Measurements from ENCODE around the gene TMEM169. TPM values are rescaled to one million over a fixed set of nuclear protein-coding genes. Genes with fewer than 3 reads are reported as not detected.

TMEM169 gene
- polyA plus RNA-seq, 1 donor from 2014 or later: 29.6 TPM

GRCh38 chr2:216064665-216065064 lies 17.1 kb upstream of the TMEM169 start:
- Histone ChIP-seq H3K27me3 (ENCODE audit: insufficient read depth, low read depth, low read length) (no peaks in the 10 kb centered on the region), H3K9me2 (ENCODE audit: insufficient read depth, low read length) (no peaks in the 10 kb centered on the region), H3K27ac (ENCODE audit: low read length) (no peak overlapping the region), H3K79me2 (replicated peaks; ENCODE audit: insufficient read depth, low read length) (no peaks in the 10 kb centered on the region), H3K9me3 (ENCODE audit: low read length) (no peaks in the 10 kb centered on the region), H3F3A (ENCODE audit: insufficient read depth, low read length, poor library complexity, severe bottlenecking) (no peaks in the 10 kb centered on the region), H2AFZ (ENCODE audit: low read depth, low read length) (no peak overlapping the region), H3K4me2 (ENCODE audit: low read length) (no peak overlapping the region), H4K20me1 (ENCODE audit: insufficient read depth) (no peaks in the 10 kb centered on the region), H3K36me3 (ENCODE audit: insufficient read depth, low read length) (peaks cover 6% of the 10 kb centered on the region), H3K9ac (ENCODE audit: low read length) (no peak overlapping the region), H3K4me3 (ENCODE audit: low read length) (no peak overlapping the region)
- TF ChIP-seq MXI1 (conservative IDR thresholded peaks at IDR 0.05; ENCODE audit: poor library complexity, severe bottlenecking) (no peak), EZH2 (IDR thresholded peaks at IDR 0.05; ENCODE audit: borderline replicate concordance, insufficient read depth, low read length, poor library complexity, severe bottlenecking) (no peak), EP300 (conservative IDR thresholded peaks at IDR 0.05; ENCODE audit: poor library complexity, severe bottlenecking) (no peak), CTCF (IDR thresholded peaks at IDR 0.05; ENCODE audit: poor library complexity, severe bottlenecking) (no peak), REST (IDR thresholded peaks at IDR 0.05; ENCODE audit: borderline replicate concordance) (no peak)

- Histone ChIP-seq H3K9me2 (ENCODE audit: insufficient read depth, low read length) (no peaks in the 10 kb centered on the region), H3K9me3 (ENCODE audit: low read length) (no peaks in the 10 kb centered on the region), H3K36me3 (ENCODE audit: insufficient read depth, low read length) (peaks cover 3% of the 10 kb centered on the region), H4K20me1 (ENCODE audit: insufficient read depth) (no peaks in the 10 kb centered on the region), H2AFZ (ENCODE audit: low read depth, low read length) (no peak overlapping the region), H3K27me3 (ENCODE audit: insufficient read depth, low read depth, low read length) (no peaks in the 10 kb centered on the region), H3K79me2 (replicated peaks; ENCODE audit: insufficient read depth, low read length) (no peaks in the 10 kb centered on the region), H3K9ac (ENCODE audit: low read length) (no peak overlapping the region), H3K27ac (ENCODE audit: low read length) (no peak overlapping the region), H3F3A (ENCODE audit: insufficient read depth, low read length, poor library complexity, severe bottlenecking) (no peaks in the 10 kb centered on the region), H3K4me3 (ENCODE audit: low read length) (no peak overlapping the region), H3K4me2 (ENCODE audit: low read length) (no peak overlapping the region)
- no peak for TF ChIP-seq CTCF (IDR thresholded peaks at IDR 0.05; ENCODE audit: poor library complexity, severe bottlenecking)
- TF ChIP-seq SMC3 (conservative IDR thresholded peaks at IDR 0.05; ENCODE audit: poor library complexity): no peak
- TF ChIP-seq EZH2 (IDR thresholded peaks at IDR 0.05; ENCODE audit: borderline replicate concordance, insufficient read depth, low read length, poor library complexity, severe bottlenecking): no peak
- no peak for TF ChIP-seq RAD21 (conservative IDR thresholded peaks at IDR 0.05)
- TF ChIP-seq EP300 (conservative IDR thresholded peaks at IDR 0.05; ENCODE audit: poor library complexity, severe bottlenecking): no peak
- TF ChIP-seq POLR2AphosphoS5 (IDR thresholded peaks at IDR 0.05): no peak
- TF ChIP-seq TAF1 (IDR thresholded peaks at IDR 0.05; ENCODE audit: low read depth): no peak
- TF ChIP-seq REST (IDR thresholded peaks at IDR 0.05; ENCODE audit: borderline replicate concordance): no peak
- TF ChIP-seq MXI1 (conservative IDR thresholded peaks at IDR 0.05; ENCODE audit: poor library complexity, severe bottlenecking): no peak
These were observed 15.5 kb upstream of the TMEM169 start for GRCh38 chr2:216066230-216066629.

All from neural cell (in vitro differentiated cells).